HepG2 (cell line): ENCODE measurements around the gene AGRN. TPM values are rescaled to one million over a fixed set of nuclear protein-coding genes. Genes with fewer than 3 reads are reported as not detected.
A peak's percentile ranks its signal among the peaks of the same experiment; 100 is the strongest.

Experiments used
- HES4 ChIP-seq: sonication (generic); formaldehyde crosslinking; IDR thresholded peaks from 2 replicates; pipeline ENCODE4 v1.9.0; 2021; ENCODE audit warnings: mild to moderate bottlenecking, missing genetic modification reagents, borderline replicate concordance
- HNF4A ChIP-seq: sonication (generic); formaldehyde crosslinking; IDR thresholded peaks from 2 replicates; pipeline ENCODE4 v1.4.0; 2020; ENCODE audit warnings: missing genetic modification reagents
- ISL2 ChIP-seq: sonication (generic); formaldehyde crosslinking; IDR thresholded peaks from 2 replicates; pipeline ENCODE4 v1.5.0; 2020; ENCODE audit warnings: missing genetic modification reagents
- JUND ChIP-seq: sonication (generic); formaldehyde crosslinking; IDR thresholded peaks from 2 replicates; pipeline ENCODE4 v1.8.0; 2022; ENCODE audit warnings: mild to moderate bottlenecking, missing genetic modification reagents
- KLF13 ChIP-seq: sonication (generic); formaldehyde crosslinking; IDR thresholded peaks from 2 replicates; pipeline ENCODE4 v1.4.0; 2020; ENCODE audit warnings: mild to moderate bottlenecking, missing genetic modification reagents
- RNF219 ChIP-seq: sonication (generic); formaldehyde crosslinking; IDR thresholded peaks from 2 replicates; pipeline ENCODE4 v1.5.0; 2020; ENCODE audit warnings: mild to moderate bottlenecking, missing genetic modification reagents
- SIN3A ChIP-seq: IDR thresholded peaks from 2 replicates; pipeline ENCODE4 v1.6.1; 2011; ENCODE audit warnings: low read depth, mild to moderate bottlenecking, control low read depth, low read length, borderline replicate concordance
- ZNF33B ChIP-seq: sonication (generic); formaldehyde crosslinking; IDR thresholded peaks from 2 replicates; pipeline ENCODE4 v1.5.1; 2020; ENCODE audit warnings: mild to moderate bottlenecking, missing genetic modification reagents
- polyA plus RNA-seq, 8 experiments: library from polyadenylated mRNA; depleted of rRNA in 3 of 8; stranded (reverse) in 7 of 8; unstranded in 1 of 8; fragments of >200 nt; fragmentation: Illumina TruSeq in 4 of 8; extraction: Trizol in 4 of 8; gene quantifications; 2 replicates each; pipeline versions ENCODE4 v1.2.1 to v1.2.3, GENCODE V29; 2011 to 2016; ENCODE audit warnings: low read depth in 4 of 8, missing spikeins in 1 of 8, mixed read lengths in 1 of 8; ENCODE audit not compliant: insufficient read depth in 1 of 8
- total RNA-seq, 5 experiments: library from RNA; depleted of rRNA; stranded (reverse); fragments of >200 nt; fragmentation: Illumina TruSeq; extraction: Trizol; gene quantifications; 2 replicates each; pipeline ENCODE4 v1.2.3, GENCODE V29; 2016; ENCODE audit warnings: low read depth in 1 of 5
- TF ChIP-seq, protein P1 (sequence below): sonication (generic); formaldehyde crosslinking; IDR thresholded peaks from 2 replicates; pipeline ENCODE4 v1.4.0; 2020; ENCODE audit warnings: mild to moderate bottlenecking, missing genetic modification reagents, borderline replicate concordance

AGRN gene
- total and polyA plus RNA-seq, 2 of the 13 experiments (the other 11 are each of a cell fraction or from before 2014, with no cell fraction given) = 29.8 to 65.2 TPM

DNA sequence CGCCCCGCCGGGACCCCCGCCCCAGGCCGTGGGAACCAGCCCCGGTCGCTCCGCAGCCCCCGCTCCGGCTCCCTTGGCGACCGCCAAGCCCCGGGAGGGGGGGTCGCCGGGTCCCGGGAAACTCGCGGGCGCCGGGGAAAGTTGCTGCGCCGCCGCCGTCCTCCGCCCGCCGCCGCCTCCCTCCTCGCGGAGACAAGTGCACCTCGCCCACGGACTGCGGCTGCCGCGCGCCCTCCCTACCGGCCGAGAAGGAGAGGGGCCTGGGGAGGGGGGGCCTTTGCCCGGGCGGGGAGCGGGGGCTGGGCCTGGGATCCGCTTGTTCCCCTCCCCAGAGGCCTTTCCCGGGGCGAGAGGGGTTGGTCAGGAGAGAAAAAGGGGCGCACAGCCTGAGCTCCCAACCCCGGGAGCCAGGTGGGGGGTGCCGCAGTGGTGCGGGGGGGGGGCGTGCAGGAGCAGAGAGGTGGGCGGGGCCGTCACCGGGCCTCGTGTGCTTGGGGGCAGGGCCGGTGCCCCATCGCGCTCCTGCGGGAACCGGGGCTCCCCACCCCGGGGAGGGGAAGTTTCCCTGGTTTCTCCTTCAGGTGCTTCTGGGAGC lies 592 bp downstream of the AGRN start (continued):
- TF ChIP-seq, protein P1, sequence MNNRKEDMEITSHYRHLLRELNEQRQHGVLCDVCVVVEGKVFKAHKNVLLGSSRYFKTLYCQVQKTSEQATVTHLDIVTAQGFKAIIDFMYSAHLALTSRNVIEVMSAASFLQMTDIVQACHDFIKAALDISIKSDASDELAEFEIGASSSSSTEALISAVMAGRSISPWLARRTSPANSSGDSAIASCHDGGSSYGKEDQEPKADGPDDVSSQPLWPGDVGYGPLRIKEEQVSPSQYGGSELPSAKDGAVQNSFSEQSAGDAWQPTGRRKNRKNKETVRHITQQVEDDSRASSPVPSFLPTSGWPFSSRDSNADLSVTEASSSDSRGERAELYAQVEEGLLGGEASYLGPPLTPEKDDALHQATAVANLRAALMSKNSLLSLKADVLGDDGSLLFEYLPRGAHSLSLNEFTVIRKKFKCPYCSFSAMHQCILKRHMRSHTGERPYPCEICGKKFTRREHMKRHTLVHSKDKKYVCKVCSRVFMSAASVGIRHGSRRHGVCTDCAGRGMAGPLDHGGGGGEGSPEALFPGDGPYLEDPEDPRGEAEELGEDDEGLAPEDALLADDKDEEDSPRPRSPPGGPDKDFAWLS (CRISPR knock-in tag) = no peak
- no peak for TF ChIP-seq ISL2 (CRISPR knock-in tag)
- no peak for TF ChIP-seq RNF219
- TF ChIP-seq HNF4A = no peak
- 0 out of 2 replicates have a peak, but pooled peaks have one; percentile 5 for TF ChIP-seq SIN3A
- no peak for TF ChIP-seq JUND (CRISPR knock-in tag)
- no peak for TF ChIP-seq HES4
- TF ChIP-seq KLF13 = no peak
- TF ChIP-seq ZNF33B = no peak
